ENCODE measurements around the gene WNT3A.

WNT3A gene

GRCh38 chr1:228000416-228000815, 6.4 kb upstream of the WNT3A start:
- peak; percentile 49 for DNase-seq

DNA sequence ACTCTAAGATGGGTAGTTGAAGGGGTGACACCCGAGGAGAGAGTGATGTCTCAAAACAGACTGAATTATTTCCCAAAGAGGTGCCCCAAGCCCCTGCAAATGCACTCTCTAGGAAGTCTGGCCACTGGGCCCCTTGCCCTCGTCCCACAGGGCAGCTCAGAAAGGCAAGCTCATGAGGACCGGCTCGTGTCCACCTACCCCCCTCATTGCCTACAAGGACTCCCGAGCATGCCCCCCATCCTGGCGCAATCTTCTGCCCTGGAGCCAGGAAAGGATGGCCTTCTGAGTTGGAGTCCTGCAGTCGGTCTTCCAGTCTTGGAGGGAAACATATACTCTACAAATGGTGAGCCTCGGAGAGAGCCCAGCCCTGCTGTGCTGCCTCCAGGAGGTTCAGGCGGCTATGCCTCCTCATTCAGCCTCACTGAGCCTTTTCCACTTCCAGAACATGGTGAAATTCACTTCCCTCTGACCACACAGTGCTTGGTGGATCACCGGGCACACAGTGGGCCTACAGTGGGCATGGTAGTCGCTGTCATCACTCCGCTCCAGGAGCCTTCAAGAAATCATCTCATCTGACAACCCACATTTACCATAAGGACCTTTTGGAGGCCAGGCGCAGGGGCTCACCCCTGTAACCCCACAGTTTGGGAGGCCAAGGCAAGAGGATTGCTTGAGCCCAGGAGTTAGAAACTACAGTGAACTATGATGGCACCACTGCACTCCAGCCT, 5.8 kb upstream of the WNT3A start:
- DNase-seq: peak; percentile 54

GRCh38 chr1:228001738-228002535, 4.9 kb upstream of the WNT3A start:
- DNase-seq: peak; percentile 28

DNA sequence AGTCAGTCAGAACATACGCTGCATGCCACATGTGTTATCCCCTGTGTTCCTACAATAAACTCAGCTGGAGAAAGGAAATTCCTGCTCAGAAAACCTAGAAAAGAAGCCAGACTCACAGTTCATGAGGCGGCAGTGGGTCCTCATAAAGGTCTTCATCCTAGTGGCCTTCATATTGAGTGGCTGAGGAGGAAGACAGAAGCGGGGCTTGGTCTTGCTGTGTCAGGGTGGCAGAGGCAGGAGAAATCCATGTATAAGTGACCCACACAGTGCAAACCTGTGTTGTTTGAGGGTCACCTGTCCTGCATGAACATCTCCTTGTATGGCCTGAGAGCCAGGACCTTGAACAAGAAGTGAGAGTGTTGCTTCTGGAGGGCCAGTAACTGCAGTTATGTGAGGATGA, 4.0 kb upstream of the WNT3A start:
- DNase-seq: no peak

DNA sequence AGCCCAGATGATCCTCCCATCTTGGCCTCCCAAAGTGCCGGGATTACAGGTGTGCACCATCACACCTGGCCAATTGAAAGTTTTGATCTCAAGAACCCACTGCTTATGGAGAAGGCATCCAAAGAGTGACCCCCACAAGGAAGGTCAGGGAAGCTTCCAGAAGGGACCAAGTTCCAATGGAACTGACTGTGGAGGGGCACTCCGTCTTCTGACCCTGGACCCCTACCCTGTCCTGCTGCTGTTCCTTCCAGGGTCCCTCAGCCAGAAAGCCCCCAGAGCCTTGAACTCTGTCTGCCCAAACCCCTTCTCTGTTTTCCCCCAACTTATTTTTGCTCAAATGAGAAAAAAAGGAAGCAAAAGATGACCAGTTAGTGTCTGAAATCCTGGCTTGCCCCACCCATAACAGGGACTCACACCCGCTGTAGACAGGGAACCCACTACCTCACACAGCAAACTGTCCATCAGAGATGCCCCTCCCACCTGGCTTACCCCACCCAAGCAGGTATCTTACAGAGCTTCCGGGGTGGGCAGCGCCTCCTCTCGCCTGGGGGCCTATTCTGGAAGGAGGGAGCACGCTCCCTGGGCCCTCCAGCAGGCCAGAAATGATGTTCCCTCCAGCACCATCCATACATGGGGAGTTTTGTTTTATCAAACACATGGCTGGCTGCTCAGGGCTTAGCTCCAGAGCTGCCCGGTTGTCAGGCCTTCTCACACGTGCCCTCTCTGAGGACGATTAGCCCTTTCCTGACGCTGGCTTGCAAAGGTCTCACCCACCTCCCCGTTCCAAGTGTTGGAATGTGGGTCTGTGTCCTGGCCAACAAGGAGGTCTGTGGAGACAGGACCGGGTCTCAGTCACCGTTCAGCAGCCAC, 3.1 kb upstream of the WNT3A start:
- DNase-seq: peak; percentile 39

- DNase-seq: peak; percentile 63
Observed at GRCh38 chr1:228004331-228004855, 2.4 kb upstream of the WNT3A start.

- no peak for DNase-seq
Observed at GRCh38 chr1:228004856-228005462, 1.8 kb upstream of the WNT3A start.

GRCh38 chr1:228005511-228006033, 1.2 kb upstream of the WNT3A start:
- peak; percentile 43 for DNase-seq

GRCh38 chr1:228006034-228006785, 588 bp upstream of the WNT3A start:
- peak; percentile 49 for DNase-seq

DNA sequence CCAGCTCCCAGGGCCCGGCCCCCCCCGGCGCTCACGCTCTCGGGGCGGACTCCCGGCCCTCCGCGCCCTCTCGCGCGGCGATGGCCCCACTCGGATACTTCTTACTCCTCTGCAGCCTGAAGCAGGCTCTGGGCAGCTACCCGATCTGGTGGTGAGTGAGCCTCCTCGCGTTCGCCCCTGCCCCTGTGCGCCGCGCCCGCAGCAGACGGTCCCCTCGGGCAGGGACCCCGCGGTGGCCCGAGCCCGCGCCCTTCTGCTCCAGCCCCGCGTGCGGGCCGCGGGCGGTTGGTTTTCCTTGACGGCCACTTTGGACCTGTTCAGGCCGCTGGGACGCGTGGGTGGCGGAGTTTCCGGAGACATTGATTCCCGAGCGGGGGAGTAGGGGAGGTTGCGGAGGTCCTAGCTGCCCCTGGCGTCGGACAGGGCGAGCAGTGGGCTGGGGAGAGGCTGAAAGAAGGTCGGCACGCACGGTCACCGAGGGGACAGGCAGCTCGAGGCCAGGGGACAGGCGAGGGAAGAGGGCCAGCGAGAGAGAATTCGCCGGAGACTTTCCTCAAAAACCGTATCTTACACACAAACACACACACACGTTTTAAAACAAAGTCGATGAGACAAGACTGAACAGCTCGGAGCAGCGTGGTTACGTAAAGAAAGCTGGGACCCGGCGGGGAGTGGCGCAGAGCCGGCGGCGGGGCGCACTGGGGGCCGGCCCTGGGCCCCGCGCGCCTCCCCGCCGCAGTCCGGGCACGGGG, 427 bp downstream of the WNT3A start:
- DNase-seq: peak; percentile 53

DNA sequence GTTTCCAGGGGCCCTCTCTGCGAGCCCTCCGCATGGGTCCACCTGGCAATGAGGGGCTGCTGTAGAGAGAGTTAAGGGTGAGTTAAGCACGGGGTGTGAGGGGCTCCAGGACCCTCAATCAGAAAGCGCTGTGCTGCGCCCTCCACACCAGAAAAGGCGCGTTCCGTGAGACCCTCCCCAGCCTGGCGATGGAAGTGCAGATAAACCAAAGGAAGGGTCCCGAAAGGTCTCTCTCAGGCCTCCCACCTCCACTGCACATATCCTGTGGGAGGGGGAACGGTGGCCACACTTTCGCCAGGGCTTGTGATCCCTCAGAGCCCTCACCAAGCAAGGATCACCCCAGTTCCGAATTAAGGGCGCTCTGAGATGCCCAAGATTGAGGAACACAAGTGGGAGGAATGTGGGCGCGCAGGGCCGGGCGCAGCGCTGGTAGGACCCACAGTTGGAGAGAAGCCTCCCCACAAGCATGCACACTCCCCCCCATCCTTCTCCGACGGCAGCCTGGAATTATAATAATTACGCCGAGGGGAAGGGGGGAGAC, 1.1 kb downstream of the WNT3A start:
- no peak for DNase-seq

DNA sequence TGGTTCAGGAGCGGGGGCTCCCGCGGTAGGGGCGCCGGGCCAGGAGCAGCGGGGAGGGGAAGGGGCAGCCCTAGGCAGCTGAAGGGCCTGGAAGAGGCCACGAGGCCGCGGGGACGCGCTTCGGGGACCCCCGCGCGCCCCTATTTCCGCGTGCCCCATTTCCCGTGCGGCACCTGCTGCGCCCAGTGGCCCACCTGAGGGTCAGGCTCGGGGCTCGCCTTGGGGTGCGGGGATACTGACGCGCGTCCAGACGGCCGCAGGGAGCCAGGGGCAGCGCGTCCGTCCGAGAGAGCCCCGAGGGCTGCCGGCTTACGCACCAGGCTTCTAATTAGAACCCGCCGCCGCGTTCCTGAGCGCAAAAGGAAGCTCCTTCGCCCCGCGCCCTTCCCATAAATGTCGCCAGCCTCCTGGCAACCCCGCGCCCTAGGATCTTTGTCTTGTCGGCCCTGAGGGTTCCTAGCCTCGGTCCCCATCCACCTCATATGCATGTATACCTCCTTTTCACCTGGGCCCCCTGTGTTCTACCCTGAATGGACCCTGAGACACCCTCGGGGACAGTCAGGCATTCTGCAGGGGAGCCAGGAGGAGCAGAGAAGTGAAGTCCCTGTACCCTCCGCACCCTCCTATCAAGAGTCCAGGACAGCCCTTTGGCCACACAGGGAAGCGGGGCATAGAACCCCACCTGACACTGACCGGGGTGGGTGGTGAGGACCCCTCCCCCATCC, 1.8 kb downstream of the WNT3A start:
- peak; percentile 59 for DNase-seq

GRCh38 chr1:228009116-228009827, 2.5 kb downstream of the WNT3A start:
- DNase-seq: peak; percentile 59

DNA sequence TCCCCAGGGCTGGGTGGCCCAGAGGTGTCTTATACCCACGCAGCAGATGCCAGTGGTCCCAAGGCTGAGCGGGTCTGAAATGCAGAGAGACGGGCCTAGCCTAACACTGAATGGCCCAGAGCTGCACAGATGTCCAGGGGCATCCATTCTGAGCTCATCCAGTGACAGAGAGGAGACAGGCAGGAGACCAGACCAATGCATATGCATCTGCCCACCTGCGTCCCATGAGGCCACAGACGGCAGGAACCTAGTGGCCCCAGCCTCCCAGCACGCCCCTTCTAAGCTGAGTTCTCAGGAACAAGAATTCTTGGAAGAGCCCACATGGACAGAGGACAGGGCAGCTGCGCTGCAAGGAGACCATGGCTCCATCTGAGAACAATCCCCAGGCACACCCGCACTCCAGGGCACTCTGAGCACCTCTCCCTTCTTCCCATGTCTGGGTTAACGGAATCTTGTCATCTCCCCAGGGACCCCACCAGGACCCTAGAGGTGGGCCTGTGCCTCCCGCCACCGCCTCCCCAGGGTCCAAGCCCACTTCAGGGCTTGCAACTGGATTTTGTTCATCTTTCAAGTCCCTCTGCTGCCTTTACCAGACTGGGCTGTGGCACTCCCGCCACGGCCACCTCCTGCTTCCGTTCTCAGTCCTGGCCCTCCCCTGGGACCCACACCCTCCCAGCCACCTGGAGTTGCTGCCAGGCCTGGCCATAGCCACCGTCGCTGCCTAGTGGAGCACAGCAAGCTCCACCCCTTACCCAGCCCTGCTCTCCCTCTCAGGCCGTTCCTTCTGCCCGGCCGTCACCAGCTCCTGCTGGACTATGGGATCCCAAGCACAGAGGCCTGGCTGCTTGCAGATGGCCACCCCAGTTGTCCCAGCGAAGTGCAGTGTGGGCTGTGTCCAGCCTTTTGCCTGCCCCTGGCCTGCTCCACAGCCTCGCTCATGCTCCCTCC, 3.3 kb downstream of the WNT3A start:
- DNase-seq: peak; percentile 56

DNA sequence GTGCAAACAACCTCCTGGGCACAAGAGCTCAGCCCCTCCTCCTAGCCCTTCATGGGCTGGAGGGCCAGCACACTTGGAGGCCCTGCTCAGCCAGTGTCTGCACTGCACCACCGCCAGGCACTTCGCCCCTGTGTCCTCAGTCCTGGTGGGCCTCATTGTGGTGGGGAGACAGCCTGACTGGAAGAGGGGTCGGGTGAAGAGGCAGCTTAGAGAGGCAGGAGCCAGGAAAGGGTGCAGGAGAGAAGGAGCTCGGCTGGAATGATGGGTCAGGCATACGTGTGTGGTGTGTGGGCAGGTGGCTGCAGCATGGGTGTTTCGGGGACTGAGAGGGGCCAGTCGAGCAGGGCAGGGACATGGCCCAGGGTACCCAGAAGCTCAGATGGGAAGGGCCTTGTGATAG, 4.1 kb downstream of the WNT3A start:
- no peak for DNase-seq

DNA sequence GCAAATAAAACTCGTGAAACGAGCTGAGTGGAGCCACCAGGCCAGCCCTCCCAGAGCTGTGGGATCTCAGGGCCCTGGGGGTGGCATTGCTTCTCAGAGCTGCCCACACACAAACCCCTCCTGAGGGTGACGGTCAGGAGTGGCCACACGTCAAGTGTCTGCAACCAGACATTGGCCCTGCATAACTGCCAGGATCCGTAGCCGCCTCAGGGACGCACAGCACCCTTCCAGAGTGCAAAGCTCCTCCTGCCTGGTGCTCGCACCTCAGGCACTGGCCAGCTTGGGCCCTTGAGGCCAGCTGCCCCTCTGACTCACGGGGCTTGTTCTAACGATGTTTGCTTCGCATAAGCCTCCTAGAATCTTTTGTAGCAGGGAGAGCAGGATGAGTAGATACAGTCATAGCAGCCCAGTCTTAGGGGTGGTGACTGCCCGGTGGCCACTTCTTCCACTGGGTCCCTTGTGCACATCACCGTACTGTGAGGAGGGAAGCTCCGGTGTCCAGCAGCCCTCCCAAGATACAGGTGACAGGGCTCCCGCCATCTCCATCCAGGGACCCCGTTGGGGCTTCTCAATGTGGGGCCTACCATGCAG, 5.0 kb downstream of the WNT3A start:
- no peak for DNase-seq

DNA sequence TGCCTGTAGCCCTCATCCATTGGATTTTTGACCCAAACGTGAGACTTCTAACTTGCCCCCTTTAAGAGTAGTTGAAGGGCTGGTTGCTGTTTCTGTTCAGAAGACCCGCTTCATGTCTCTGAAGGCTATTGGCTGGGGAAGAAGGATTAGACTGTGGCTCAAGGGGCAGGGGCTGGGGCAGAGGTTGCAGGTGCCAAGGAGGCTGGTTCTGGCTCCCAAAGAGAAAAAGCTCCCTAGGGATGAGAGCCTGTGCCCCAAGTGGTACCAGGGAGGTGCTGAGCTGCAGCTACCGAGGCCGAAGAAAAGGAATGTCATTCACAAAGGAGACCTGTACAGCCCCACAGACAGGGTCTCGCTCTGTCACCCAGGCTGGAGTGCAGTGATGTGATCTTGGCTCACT, 5.8 kb downstream of the WNT3A start:
- DNase-seq: no peak

All from activated effector memory CD4-positive, alpha-beta T cell treated with anti-CD3 and anti-CD28 coated beads, Interleukin-2, amount 50 U/mL, for 16 hours (primary cell).